CD8-positive, alpha-beta memory T cell (primary cell): Measurements from ENCODE around the gene HOXB3. TPM values are rescaled to one million over a fixed set of nuclear protein-coding genes. Genes with fewer than 3 reads are reported as not detected.

Experiments
- CTCF ChIA-PET: fragments of 350-600 bp; sonication (Branson Sonifier 250); formaldehyde crosslinking; loops from one replicate; lab custom pipeline; 2021; ENCODE audit warnings: antibody characterized with exemption; lab: Charles Lee
- POLR2A ChIA-PET: fragments of 350-600 bp; sonication (Branson Sonifier 250); formaldehyde crosslinking; loops from one replicate; lab custom pipeline; 2021; ENCODE audit warnings: antibody characterized with exemption; lab: Charles Lee
- DNase-seq, 5 donors: peaks; one replicate each; pipeline versions ENCODE4 v3.0.0 to v3.0.0-alpha.2; 2020 to 2022; ENCODE audit warnings: mixed read lengths in 1 of 5
- H3K27ac ChIP-seq: one replicate; pipeline ENCODE4 v1.7.0; 2013; ENCODE audit warnings: low read depth, mild to moderate bottlenecking, low read length, moderate library complexity
- H3K27me3 ChIP-seq: 2 replicates; pipeline ENCODE4 v1.7.0; 2013; ENCODE audit warnings: low read length, mild to moderate bottlenecking; ENCODE audit not compliant: insufficient read depth, poor library complexity, severe bottlenecking
- H3K36me3 ChIP-seq: 2 replicates; pipeline ENCODE4 v1.7.0; 2013; ENCODE audit warnings: mild to moderate bottlenecking, low read length, moderate library complexity; ENCODE audit not compliant: insufficient read depth
- H3K4me1 ChIP-seq: 2 replicates; pipeline ENCODE4 v1.7.0; 2013; ENCODE audit warnings: mild to moderate bottlenecking, low read length, moderate library complexity; ENCODE audit not compliant: insufficient read depth
- H3K4me3 ChIP-seq: 2 replicates; pipeline ENCODE4 v1.7.0; 2013; ENCODE audit warnings: mild to moderate bottlenecking, low read length
- H3K9me3 ChIP-seq: 2 replicates; pipeline ENCODE4 v1.7.0; 2013; ENCODE audit warnings: mild to moderate bottlenecking, low read length
- H3K27ac Mint-ChIP-seq, 8 donors: one replicate each; pipeline ENCODE4 v1.8.0; 2020 to 2021; ENCODE audit warnings: mixed read lengths in 8 of 8, mild to moderate bottlenecking in 6 of 8, inconsistent platforms in 3 of 8, moderate library complexity in 3 of 8
- H3K27me3 Mint-ChIP-seq, 2 donors: one replicate each; pipeline ENCODE4 v1.8.0; 2020 to 2021; ENCODE audit warnings: mixed read lengths in 2 of 2, mild to moderate bottlenecking in 1 of 2, moderate library complexity in 1 of 2
- H3K36me3 Mint-ChIP-seq, 3 donors: one replicate each; pipeline ENCODE4 v1.8.0; 2020 to 2021; ENCODE audit warnings: mixed read lengths in 3 of 3, inconsistent platforms in 1 of 3, mild to moderate bottlenecking in 1 of 3
- H3K4me1 Mint-ChIP-seq, 3 donors: one replicate each; pipeline ENCODE4 v1.8.0; 2020 to 2021; ENCODE audit warnings: mixed read lengths in 3 of 3, inconsistent platforms in 1 of 3, mild to moderate bottlenecking in 1 of 3
- H3K4me3 Mint-ChIP-seq, 7 donors: one replicate each; pipeline ENCODE4 v1.8.0; 2020 to 2021; ENCODE audit warnings: mixed read lengths in 7 of 7, mild to moderate bottlenecking in 6 of 7, moderate library complexity in 4 of 7, inconsistent platforms in 2 of 7
- H3K9me3 Mint-ChIP-seq, 5 donors: one replicate each; pipeline ENCODE4 v1.8.0; 2020 to 2022; ENCODE audit warnings: mixed read lengths in 5 of 5, mild to moderate bottlenecking in 3 of 5, moderate library complexity in 2 of 5, inconsistent platforms in 1 of 5
- polyA plus RNA-seq: library from polyadenylated mRNA; unstranded; fragments of 300-500 nt; fragmentation: Illumina TruSeq; gene quantifications from one replicate; pipeline ENCODE4 v1.2.3, GENCODE V29; 2021
- total RNA-seq, 2 experiments: library from RNA; stranded (reverse); gene quantifications; one replicate each; pipeline ENCODE4 v1.2.3, GENCODE V29; 2021

The HOXB3 gene
- total and polyA plus RNA-seq, 3 experiments from 2014 or later: 0.10 to 3.5 (median 3.0) TPM

DNA sequence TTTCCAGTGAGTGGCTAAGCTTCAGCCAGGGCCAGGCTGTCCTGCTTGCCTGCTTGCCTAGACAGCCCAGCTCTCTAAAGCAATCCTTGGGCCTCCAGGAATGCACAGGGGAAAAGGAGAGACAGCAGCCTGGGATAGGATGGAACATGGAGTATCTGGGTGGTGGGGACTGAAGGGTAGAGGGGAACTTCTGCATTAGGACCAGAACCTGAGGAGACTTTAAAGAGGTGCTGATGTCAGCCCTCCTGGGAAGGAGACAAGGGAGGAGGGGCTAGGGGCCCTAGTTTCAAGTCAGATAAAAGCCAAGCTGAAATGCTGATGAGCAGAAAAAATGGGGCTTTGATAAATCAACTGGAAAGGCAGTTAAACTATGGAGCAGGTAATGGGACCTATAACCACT is 19.0 kb upstream of the HOXB3 start:
- no peak for DNase-seq
- peak overlapping the region; percentile 10 to 97 (median 66) for H3K4me3 Mint-ChIP-seq
- CTCF ChIA-PET: interaction anchor here (1.3 to 2.1 kb wide), 2 partner anchors 9 to 16 kb away, joined by 3 to 8 read pairs; partner anchors contain the start of gene HOXB5
- no peaks in the 10 kb centered on the region for H3K36me3 ChIP-seq
- no peak overlapping the region for H3K4me3 ChIP-seq
- H3K27me3 ChIP-seq: peaks cover 47% of the 10 kb centered on the region
- peaks cover 0 to 3% (median 0%) of the 10 kb centered on the region in 5 donors for H3K9me3 Mint-ChIP-seq
- no peaks in the 10 kb centered on the region for H3K9me3 ChIP-seq
- peaks cover 36% of the 10 kb centered on the region for H3K4me1 ChIP-seq
- peaks cover 28 to 48% (median 41%) of the 10 kb centered on the region in 3 donors for H3K4me1 Mint-ChIP-seq
- H3K27me3 Mint-ChIP-seq: peaks cover 73 to 79% of the 10 kb centered on the region in 2 donors
- POLR2A ChIA-PET: interaction anchor here (0.9 to 1.0 kb wide), 2 partner anchors 10 to 16 kb away, joined by 3 read pairs; partner anchors contain the start of gene HOXB5
- peaks cover 0 to 6% (median 0%) of the 10 kb centered on the region in 3 donors for H3K36me3 Mint-ChIP-seq
- H3K27ac Mint-ChIP-seq: peak overlapping the region in 2 of 8 donors; percentile 7 to 48
- peak overlapping the region; percentile 57 for H3K27ac ChIP-seq

DNA sequence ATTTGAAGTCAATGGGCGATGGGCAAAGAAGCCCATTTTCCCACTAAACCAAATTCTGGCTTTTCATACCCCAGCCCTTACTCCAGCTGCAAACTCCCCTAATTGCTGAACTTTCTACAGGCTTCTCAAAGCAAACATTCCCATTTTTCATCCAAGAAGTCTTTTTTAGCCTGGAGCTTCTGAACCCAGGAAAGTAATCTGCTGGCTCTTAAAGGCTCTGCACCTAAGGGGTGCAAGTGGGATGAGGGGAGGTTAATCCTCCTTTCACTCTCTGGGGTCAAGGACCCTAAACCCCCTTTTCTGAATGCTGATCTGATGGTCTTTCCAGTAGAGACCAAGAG is 18.4 kb upstream of the HOXB3 start:
- H3K9me3 ChIP-seq: no peaks in the 10 kb centered on the region
- H3K27me3 Mint-ChIP-seq: peaks cover 73 to 79% of the 10 kb centered on the region in 2 donors
- H3K27ac ChIP-seq: no peak overlapping the region
- no peak overlapping the region for H3K4me3 ChIP-seq
- peaks cover 0 to 1% (median 0%) of the 10 kb centered on the region in 5 donors for H3K9me3 Mint-ChIP-seq
- CTCF ChIA-PET: interaction anchor here (1.3 kb wide), 1 partner anchor 8 kb away, joined by 3 read pairs; no protein-coding TSS in a partner anchor
- POLR2A ChIA-PET: interaction anchor here (1.0 kb wide), 1 partner anchor 15 kb away, joined by 3 read pairs; the partner anchor contains the start of gene HOXB5
- peaks cover 31% of the 10 kb centered on the region for H3K4me1 ChIP-seq
- H3K27ac Mint-ChIP-seq: peak overlapping the region in 1 of 8 donors; percentile 48
- H3K36me3 Mint-ChIP-seq: peaks cover 0 to 6% (median 0%) of the 10 kb centered on the region in 3 donors
- H3K4me1 Mint-ChIP-seq: peaks cover 23 to 47% (median 39%) of the 10 kb centered on the region in 3 donors
- peaks cover 47% of the 10 kb centered on the region for H3K27me3 ChIP-seq
- no peak for DNase-seq
- H3K36me3 ChIP-seq: no peaks in the 10 kb centered on the region
- peak overlapping the region in 3 of 7 donors; percentile 65 to 93 (median 66) for H3K4me3 Mint-ChIP-seq

- CTCF ChIA-PET: no interaction called here
- H3K4me3 ChIP-seq: no peak overlapping the region
Observed at GRCh38 chr17:48606892-48607614, 17.0 kb upstream of the HOXB3 start.

DNA sequence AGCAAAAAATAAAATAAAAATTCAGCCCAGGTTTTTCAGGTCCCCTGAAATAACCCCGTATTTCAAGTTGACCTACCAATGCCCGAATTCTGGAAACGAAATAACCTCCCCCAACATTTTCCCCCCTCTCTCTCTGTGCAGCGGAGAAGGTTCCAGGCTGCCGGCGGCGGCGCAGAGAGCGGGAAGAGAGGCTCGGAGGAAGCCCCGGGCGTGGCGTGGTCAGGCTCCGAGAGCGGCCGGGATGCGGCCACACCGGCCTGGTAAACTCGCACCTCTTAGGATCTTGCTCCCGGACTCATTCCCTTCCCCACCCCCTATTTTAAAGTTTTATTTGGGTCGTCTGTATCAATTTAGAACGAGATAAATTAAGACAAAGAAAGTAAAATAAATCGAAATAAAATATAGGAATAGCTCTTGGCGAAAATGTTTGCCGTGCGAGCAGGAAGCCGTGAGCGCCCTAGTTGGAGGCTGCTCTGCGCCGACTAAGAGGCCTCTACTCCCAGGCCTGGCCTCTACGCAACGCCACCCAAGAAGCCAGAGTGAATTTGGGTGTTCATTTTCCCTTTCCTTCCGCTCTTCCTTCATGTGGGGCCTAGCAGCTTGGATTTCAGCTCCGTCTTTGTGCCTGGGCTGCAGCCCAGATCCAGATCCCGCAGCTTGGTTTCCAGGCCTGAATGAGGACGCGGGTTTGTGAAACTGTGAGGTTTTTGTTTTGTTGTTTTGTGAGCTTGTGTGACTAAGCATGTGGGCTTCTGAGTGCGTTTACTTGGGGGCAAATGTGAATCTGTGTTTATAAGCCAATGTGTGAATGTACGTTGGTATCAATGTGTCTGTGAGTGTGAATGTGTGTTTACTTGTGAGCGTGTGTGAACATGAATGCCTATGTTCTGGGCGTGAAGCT is 16.2 kb upstream of the HOXB3 start:
- H3K4me3 ChIP-seq: no peak overlapping the region
- H3K36me3 ChIP-seq: no peaks in the 10 kb centered on the region
- Mint-ChIP-seq H3K27ac (peak overlapping the region in 1 of 8 donors; percentile 1), H3K4me1 (peaks cover 16 to 46% (median 32%) of the 10 kb centered on the region in 3 donors), H3K4me3 (peak overlapping the region in 1 of 7 donors; percentile 29), H3K9me3 (no peaks in the 10 kb centered on the region), H3K36me3 (peaks cover 0 to 6% (median 0%) of the 10 kb centered on the region in 3 donors), H3K27me3 (peaks cover 80 to 85% of the 10 kb centered on the region in 2 donors)
- no peak for DNase-seq
- H3K9me3 ChIP-seq: no peaks in the 10 kb centered on the region
- POLR2A ChIA-PET: no interaction called here
- H3K27ac ChIP-seq: no peak overlapping the region
- CTCF ChIA-PET: no interaction called here
- peaks cover 15% of the 10 kb centered on the region for H3K4me1 ChIP-seq
- H3K27me3 ChIP-seq: peaks cover 53% of the 10 kb centered on the region

More at GRCh38 chr17:48606892-48607614, 17.0 kb upstream of the HOXB3 start:
- H3K4me1 Mint-ChIP-seq: peaks cover 17 to 47% (median 35%) of the 10 kb centered on the region in 3 donors
- no peaks in the 10 kb centered on the region for H3K9me3 ChIP-seq
- peak overlapping the region in 1 of 8 donors; percentile 1 for H3K27ac Mint-ChIP-seq
- no peaks in the 10 kb centered on the region for H3K9me3 Mint-ChIP-seq
- peaks cover 78 to 83% of the 10 kb centered on the region in 2 donors for H3K27me3 Mint-ChIP-seq
- no peak for DNase-seq
- POLR2A ChIA-PET: no interaction called here
- peaks cover 20% of the 10 kb centered on the region for H3K4me1 ChIP-seq
- H3K27me3 ChIP-seq: peaks cover 53% of the 10 kb centered on the region
- no peak overlapping the region for H3K27ac ChIP-seq
- peaks cover 0 to 6% (median 0%) of the 10 kb centered on the region in 3 donors for H3K36me3 Mint-ChIP-seq
- peak overlapping the region in 1 of 7 donors; percentile 29 for H3K4me3 Mint-ChIP-seq
- H3K36me3 ChIP-seq: no peaks in the 10 kb centered on the region

DNA sequence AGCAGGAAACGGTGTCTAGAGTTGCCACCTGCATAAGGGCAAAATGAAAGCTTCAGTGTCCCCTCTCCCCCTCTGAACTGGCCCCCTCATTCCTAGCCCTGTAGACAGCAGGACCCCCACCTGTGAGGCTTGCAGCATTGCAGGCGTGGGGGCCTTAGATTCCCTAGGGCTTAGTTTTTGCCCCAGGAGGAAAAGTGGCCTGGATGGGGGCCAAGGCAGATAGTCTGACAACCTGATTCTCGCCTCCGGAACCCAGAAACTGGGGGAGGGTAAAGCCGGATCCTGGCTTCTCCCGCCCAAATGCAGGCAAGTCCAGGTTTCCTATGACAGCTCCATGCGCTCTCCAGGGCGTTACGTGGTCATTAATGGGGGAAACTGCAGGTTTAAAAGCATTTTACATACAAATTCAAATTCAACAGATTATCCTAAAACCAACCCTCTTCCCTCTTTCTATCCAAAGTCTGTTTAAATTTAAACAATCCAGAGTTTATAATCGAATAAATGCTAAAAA is 15.4 kb upstream of the HOXB3 start:
- no peak overlapping the region for H3K4me3 ChIP-seq
- H3K9me3 ChIP-seq: no peaks in the 10 kb centered on the region
- H3K27me3 ChIP-seq: peaks cover 51% of the 10 kb centered on the region
- CTCF ChIA-PET: no interaction called here
- POLR2A ChIA-PET: no interaction called here
- peaks cover 7% of the 10 kb centered on the region for H3K4me1 ChIP-seq
- peak overlapping the region; percentile 40 for H3K27ac ChIP-seq
- H3K36me3 Mint-ChIP-seq: no peaks in the 10 kb centered on the region
- peaks cover 81 to 86% of the 10 kb centered on the region in 2 donors for H3K27me3 Mint-ChIP-seq
- H3K27ac Mint-ChIP-seq: no peak overlapping the region
- peaks cover 11 to 39% (median 26%) of the 10 kb centered on the region in 3 donors for H3K4me1 Mint-ChIP-seq
- no peak for DNase-seq
- no peaks in the 10 kb centered on the region for H3K36me3 ChIP-seq
- no peaks in the 10 kb centered on the region for H3K9me3 Mint-ChIP-seq
- peak overlapping the region in 1 of 7 donors; percentile 53 for H3K4me3 Mint-ChIP-seq

GRCh38 chr17:48604770-48605329 is 14.8 kb upstream of the HOXB3 start, which contains the start of gene HOXB6:
HOXB6 (minus strand) TSS chr17:48604986; CDS start chr17:48598150, 6,836 bp downstream.
- H3K4me1 Mint-ChIP-seq: peaks cover 11 to 34% (median 26%) of the 10 kb centered on the region in 3 donors
- Histone ChIP-seq H3K4me1 (peaks cover 3% of the 10 kb centered on the region), H3K27ac (peak within 1 kb of the TSS; percentile 40), H3K4me3 (no peak within 1 kb of the TSS), H3K27me3 (peaks cover 52% of the 10 kb centered on the region), H3K36me3 (no peaks in the 10 kb centered on the region), H3K9me3 (no peaks in the 10 kb centered on the region)
- H3K9me3 Mint-ChIP-seq: no peaks in the 10 kb centered on the region
- no peak for DNase-seq
- ChIA-PET POLR2A (no interaction called here), CTCF (no interaction called here)
- H3K27me3 Mint-ChIP-seq: peaks cover 86 to 92% of the 10 kb centered on the region in 2 donors
- H3K36me3 Mint-ChIP-seq: no peaks in the 10 kb centered on the region
- H3K27ac Mint-ChIP-seq: peak within 1 kb of the TSS in 1 of 8 donors; percentile 24
- peak within 1 kb of the TSS in 4 of 7 donors; percentile 4 to 53 (median 17) for H3K4me3 Mint-ChIP-seq
